Middle frontal gyrus (tissue), 1 donor: Measurements from ENCODE around the gene EMX2.

Source experiments
- DNase-seq: peaks from one replicate; pipeline ENCODE4 v3.0.0-alpha.2; 2015; ENCODE audit warnings: low spot score; ENCODE audit errors: extremely low spot score

Gene EMX2

GRCh38 chr10:117544004-117544701 lies 1.6 kb downstream of the EMX2 start:
- no peak for DNase-seq

GRCh38 chr10:117544711-117545140 lies 2.2 kb downstream of the EMX2 start:
- DNase-seq, result no peak

GRCh38 chr10:117545141-117546019 lies 2.8 kb downstream of the EMX2 start:
- no peak for DNase-seq

GRCh38 chr10:117546020-117546580 lies 3.6 kb downstream of the EMX2 start:
- no peak for DNase-seq

GRCh38 chr10:117546581-117547015 lies 4.1 kb downstream of the EMX2 start:
- DNase-seq, result no peak

GRCh38 chr10:117547016-117547715 lies 4.6 kb downstream of the EMX2 start:
- no peak for DNase-seq

- DNase-seq, result no peak
Observed at GRCh38 chr10:117547716-117548668, 5.4 kb downstream of the EMX2 start.

GRCh38 chr10:117549100-117549585 lies 6.6 kb downstream of the EMX2 start:
- no peak for DNase-seq

- no peak for DNase-seq
Observed at GRCh38 chr10:117550076-117550475, 7.5 kb downstream of the EMX2 start.

- no peak for DNase-seq
Observed at GRCh38 chr10:117550599-117551329, 8.2 kb downstream of the EMX2 start.

- DNase-seq, result no peak
Observed at GRCh38 chr10:117551330-117552155, 9.0 kb downstream of the EMX2 start.

GRCh38 chr10:117552156-117552631 lies 9.6 kb downstream of the EMX2 start:
- peak; percentile 16 for DNase-seq

- no peak for DNase-seq
Observed at GRCh38 chr10:117552701-117553141, 10.2 kb downstream of the EMX2 start.

- no peak for DNase-seq
Observed at GRCh38 chr10:117553142-117553814, 10.7 kb downstream of the EMX2 start.

GRCh38 chr10:117553815-117554172 lies 11.2 kb downstream of the EMX2 start:
- DNase-seq, result no peak

- DNase-seq, result no peak
Observed at GRCh38 chr10:117554241-117554814, 11.8 kb downstream of the EMX2 start.

- no peak for DNase-seq
Observed at GRCh38 chr10:117555017-117555416, 12.5 kb downstream of the EMX2 start.

GRCh38 chr10:117555863-117556262 lies 13.3 kb downstream of the EMX2 start:
- DNase-seq, result no peak
